ENCODE results near the gene DCTPP1. TPM values are rescaled to one million over a fixed set of nuclear protein-coding genes. Genes with fewer than 3 reads are reported as not detected.

The DCTPP1 gene
- total and polyA plus RNA-seq, 2 of the 13 experiments (the other 11 are each of a cell fraction or from before 2014, with no cell fraction given), result 54.8 to 74.4 TPM

GRCh38 chr16:30401768-30402425 lies 27.9 kb downstream of the DCTPP1 start (continued):
- TF ChIP-seq ZFP41 (CRISPR knock-in tag; IDR thresholded peaks at IDR 0.05; ENCODE audit: borderline replicate concordance) (no peak), TOE1 (CRISPR knock-in tag; IDR thresholded peaks at IDR 0.05) (peak; percentile 65; the same call in 1 of the 2 replicates), MXD4 (CRISPR knock-in tag; IDR thresholded peaks at IDR 0.05) (peak; percentile 66), SRF (IDR thresholded peaks at IDR 0.05; ENCODE audit: low read depth, low read length) (no peak), GPBP1L1 (CRISPR knock-in tag; IDR thresholded peaks at IDR 0.05) (no peak), ZNF17 (CRISPR knock-in tag; IDR thresholded peaks at IDR 0.05) (no peak), NR2C2 (CRISPR knock-in tag; IDR thresholded peaks at IDR 0.05; ENCODE audit: borderline replicate concordance) (peak; percentile 51; the same call in 1 of the 2 replicates), YEATS4 (CRISPR knock-in tag; IDR thresholded peaks at IDR 0.05; ENCODE audit: borderline replicate concordance) (peak; percentile 34; the same call in 1 of the 2 replicates), ZNF337 (CRISPR knock-in tag; IDR thresholded peaks at IDR 0.05; ENCODE audit: borderline replicate concordance, low read depth) (peak; percentile 83; the same call in 1 of the 2 replicates), ZSCAN12 (CRISPR knock-in tag; IDR thresholded peaks at IDR 0.05) (0 out of 2 replicates have a peak, but pooled peaks have one; percentile 51), KDM5A (IDR thresholded peaks at IDR 0.05; ENCODE audit: borderline replicate concordance, low read length) (no peak), RNF2 (conservative IDR thresholded peaks at IDR 0.05; ENCODE audit: low read depth) (no peak), ZNF383 (CRISPR knock-in tag; IDR thresholded peaks at IDR 0.05; ENCODE audit: borderline replicate concordance) (no peak), ZNF781 (CRISPR knock-in tag; IDR thresholded peaks at IDR 0.05; ENCODE audit: borderline replicate concordance, not compliant biosample characterization) (no peak), NFE2 (CRISPR knock-in tag; IDR thresholded peaks at IDR 0.05) (no peak), POLR2A (IDR thresholded peaks at IDR 0.05; ENCODE audit: insufficient read depth in 1 of 2, low read depth in 2 of 2, low read length in 2 of 2) (peak; percentile 40 to 71; a peak in 3 of 4 replicates), PAWR (CRISPR knock-in tag; IDR thresholded peaks at IDR 0.05; ENCODE audit: borderline replicate concordance) (no peak), SMYD3 (CRISPR knock-in tag; IDR thresholded peaks at IDR 0.05) (no peak), ZBTB7B (CRISPR knock-in tag; IDR thresholded peaks at IDR 0.05) (0 out of 2 replicates have a peak, but pooled peaks have one; percentile 36), SAFB2 (CRISPR knock-in tag; IDR thresholded peaks at IDR 0.05; ENCODE audit: borderline replicate concordance, low read depth) (no peak), SSRP1 (CRISPR knock-in tag; IDR thresholded peaks at IDR 0.05) (peak; percentile 83; the same call in 1 of the 2 replicates), RBFOX2 (IDR thresholded peaks at IDR 0.05; ENCODE audit: low read depth, low read length) (no peak), CBX1 (IDR thresholded peaks at IDR 0.05; ENCODE audit: low read depth) (peak; percentile 97), ZNF562 (CRISPR knock-in tag; IDR thresholded peaks at IDR 0.05; ENCODE audit: borderline replicate concordance) (no peak), ZNF468 (CRISPR knock-in tag; IDR thresholded peaks at IDR 0.05) (no peak), ARID5B (CRISPR knock-in tag; IDR thresholded peaks at IDR 0.05) (peak; percentile 80), STAT5B (CRISPR knock-in tag; IDR thresholded peaks at IDR 0.05) (no peak), ZNF761 (CRISPR knock-in tag; conservative IDR thresholded peaks at IDR 0.05) (no peak)

Data from HepG2 (cell line).